GM18511 (cell line): ENCODE measurements around the gene RGS11.
A peak's percentile ranks its signal among the peaks of the same experiment; 100 is the strongest.
"Not testable (repeated sequence)": the region's sequence is repeated elsewhere in the genome, so short reads cannot be mapped to it uniquely, and the experiment has no call there.

Experiments used
- ATAC-seq: cut with Tn5 transposase; IDR thresholded peaks from one replicate; pipeline ENCODE4 v1.9.1; 2021; ENCODE audit warnings: mild to moderate bottlenecking, moderate library complexity; ENCODE audit not compliant: unreplicated experiment

Gene RGS11

DNA sequence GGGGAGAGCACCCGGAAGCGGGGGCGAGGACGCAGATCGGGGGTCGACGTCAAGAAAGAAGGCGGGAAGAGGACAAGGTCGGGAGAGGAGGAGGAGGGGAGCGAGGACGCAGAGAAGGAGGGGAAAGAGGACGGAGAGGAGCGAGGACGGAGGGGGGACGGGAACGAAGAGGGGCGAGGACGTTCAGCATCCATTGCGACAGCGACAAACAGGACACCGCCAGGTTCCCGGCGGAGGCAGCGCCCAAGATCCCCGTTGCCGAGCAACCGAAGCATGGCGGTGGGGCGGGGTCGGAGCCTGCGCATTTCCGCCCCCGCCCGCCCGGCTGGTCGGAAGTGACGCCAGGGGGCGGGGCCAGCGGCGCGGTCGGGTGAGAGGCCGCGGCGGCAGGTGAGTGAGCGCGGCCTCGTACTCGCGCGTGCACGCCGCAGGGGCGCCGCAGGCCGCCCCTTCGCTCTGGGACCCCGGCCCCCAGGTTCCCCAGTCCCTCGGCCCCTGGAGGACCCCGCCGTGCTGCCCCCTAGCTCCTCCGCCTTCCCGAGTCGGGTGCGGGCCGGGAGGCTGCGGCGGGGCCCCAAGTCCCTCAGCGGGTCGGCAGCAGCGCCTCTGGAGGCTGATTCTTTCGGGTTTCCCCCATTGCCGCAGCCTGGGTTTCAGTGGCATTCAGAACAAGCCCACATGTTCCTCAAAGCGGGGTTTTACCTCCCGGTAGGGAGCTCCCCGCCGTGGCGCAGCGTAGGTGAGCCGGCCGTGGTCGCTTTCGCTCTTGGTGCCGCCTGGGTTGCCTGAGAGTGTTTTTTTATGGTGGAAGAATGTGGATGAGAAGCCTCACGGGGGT is 41.1 kb downstream of the RGS11 start, which contains the start of gene FAM234A:
Gene FAM234A (plus strand): TSS at position 354 of the 838 bp plus-strand sequence. CDS start 19,593 bp downstream, outside the sequence.
- ATAC-seq: peak; percentile 87

DNA sequence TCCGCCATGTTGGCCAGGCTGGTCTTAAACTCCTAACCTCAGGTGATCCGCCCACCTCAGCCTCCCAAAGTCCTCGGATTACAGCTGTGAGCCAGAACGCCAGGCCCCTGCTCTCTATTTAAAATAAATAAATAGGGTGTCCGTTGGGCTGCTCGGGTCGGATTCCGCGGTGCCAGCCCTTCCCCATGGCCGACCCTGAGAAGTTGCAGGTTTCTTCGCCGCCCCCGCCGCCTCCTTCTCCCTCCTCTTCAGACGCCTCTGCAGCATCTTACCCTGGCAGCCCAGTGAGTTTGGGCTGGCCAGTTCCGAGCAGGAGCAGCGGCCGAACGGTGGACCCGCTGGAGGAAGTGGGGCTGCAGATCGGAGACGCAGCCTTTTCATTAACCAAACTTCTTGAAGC is 44.8 kb downstream of the RGS11 start:
- no peak for ATAC-seq

DNA sequence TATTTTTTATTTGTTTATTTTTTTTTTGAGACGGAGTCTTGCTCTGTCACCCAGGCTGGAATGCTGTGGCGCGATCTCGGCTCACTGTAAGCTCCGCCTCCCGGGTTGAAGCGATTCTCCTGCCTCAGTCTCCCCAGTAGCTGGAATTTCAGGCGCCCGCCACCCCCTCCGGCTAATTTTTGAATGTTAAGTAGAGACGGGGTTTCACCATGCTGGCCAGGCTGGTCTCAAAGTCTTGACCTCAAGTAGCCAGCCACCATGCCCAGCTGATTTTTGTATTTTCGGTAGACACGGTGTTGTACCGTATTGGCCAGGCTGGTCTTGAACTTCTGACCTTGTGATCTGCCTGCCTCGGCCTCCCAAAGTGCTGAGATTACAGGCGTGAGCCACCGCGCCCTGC is 45.4 kb downstream of the RGS11 start:
- not testable (repeated sequence) for ATAC-seq

DNA sequence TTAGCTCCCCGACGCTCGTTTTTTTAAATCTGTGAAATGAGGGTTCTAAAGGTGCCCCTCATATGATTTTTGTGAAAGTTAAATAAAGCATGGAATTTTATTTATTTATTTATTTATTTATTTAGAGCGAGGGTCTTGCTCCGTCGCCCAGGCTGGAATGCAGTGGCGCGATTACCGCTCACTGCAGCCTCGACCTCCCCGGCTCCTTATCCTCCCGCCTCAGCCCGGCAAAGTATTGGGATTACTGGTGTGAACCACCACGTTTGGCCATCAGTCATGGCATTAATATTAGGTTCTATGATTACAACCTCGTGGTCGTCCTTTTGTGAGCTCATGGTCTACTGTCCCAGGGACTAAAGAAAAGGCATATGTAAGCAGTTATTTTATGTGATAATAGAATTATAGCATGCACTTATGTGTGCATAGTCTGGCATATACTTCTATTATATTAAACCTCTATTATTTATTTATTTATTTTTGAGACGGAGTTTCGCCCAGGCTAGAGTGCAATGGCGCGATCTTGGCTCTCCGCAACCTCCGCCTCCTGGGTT is 45.9 kb downstream of the RGS11 start:
- no peak for ATAC-seq

DNA sequence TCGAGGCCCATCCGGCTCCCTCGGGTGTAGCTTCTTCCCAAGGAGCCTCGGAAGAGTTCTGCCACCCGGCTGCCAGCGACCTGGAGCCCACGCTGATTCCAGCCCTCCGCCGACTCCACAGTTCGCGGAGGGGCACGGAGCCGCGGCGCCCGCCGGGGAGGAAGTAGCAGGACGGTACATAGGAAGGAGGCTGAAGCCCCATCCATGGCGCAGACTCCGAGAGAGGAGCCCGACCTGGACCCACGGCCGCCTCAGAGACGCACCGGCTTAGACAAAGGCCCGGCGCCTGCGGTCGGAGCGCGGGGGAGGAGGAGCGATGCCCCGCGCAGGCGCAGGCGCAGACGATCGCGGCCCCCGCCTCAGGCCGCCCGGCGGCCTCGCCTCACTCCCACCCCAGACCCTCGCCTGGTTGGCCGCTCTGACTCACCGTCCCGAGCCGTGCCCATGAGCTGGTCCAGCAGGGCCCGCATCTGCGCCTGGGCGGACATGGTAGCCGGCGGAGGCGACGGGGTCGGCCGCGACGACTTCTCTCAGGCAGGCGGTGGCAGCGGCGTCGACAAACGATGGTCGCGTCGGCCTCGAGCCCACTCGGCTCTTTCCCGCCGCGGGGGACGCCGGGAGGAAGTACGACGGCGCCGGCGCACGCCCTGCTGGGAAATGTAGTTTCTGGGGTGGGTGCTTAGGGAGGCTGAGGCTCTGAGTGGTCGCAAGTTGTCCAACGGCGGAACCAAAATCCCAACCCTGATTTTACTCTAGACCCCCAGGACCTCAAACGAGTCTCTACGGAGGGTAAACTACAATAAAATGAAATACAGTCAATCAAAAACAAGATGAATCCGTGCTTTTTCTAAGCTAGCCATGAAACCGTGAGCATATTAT is 46.7 kb downstream of the RGS11 start, which contains the start of gene LUC7L:
Gene LUC7L (minus strand): TSS at position 598 of the 879 bp plus-strand sequence. CDS start 110 bp downstream, at position 488.
- peak; percentile 93 for ATAC-seq

GRCh38 chr16:228151-228851 is 47.4 kb downstream of the RGS11 start:
- ATAC-seq: peak; percentile 7

DNA sequence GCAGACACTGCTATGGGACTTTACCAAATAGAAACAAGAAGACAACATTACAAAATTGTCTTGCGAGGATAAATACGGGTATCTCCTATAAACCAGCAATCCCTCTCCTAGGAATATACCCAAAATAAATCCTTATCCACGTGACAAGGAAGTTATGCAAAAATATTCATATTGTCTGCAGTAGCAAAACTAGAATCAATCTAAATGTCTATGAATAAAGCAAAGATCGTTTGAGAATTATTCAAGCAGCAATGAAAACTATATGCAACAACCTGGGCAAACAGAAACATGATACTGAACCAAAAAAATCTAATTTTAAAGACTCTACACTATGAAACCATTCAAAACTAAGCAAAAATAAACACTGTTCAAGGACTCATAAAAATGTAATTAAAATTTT is 55.7 kb downstream of the RGS11 start:
- no peak for ATAC-seq
